Superior temporal gyrus (tissue), 1 donor: Measurements from ENCODE around the gene HBA2.
"Not testable (repeated sequence)": the region's sequence is repeated elsewhere in the genome, so short reads cannot be mapped to it uniquely, and the experiment has no call there.

Experiments
- DNase-seq: peaks from one replicate; pipeline ENCODE4 v3.0.0-alpha.2; 2016; ENCODE audit errors: extremely low spot score

The HBA2 gene

DNA sequence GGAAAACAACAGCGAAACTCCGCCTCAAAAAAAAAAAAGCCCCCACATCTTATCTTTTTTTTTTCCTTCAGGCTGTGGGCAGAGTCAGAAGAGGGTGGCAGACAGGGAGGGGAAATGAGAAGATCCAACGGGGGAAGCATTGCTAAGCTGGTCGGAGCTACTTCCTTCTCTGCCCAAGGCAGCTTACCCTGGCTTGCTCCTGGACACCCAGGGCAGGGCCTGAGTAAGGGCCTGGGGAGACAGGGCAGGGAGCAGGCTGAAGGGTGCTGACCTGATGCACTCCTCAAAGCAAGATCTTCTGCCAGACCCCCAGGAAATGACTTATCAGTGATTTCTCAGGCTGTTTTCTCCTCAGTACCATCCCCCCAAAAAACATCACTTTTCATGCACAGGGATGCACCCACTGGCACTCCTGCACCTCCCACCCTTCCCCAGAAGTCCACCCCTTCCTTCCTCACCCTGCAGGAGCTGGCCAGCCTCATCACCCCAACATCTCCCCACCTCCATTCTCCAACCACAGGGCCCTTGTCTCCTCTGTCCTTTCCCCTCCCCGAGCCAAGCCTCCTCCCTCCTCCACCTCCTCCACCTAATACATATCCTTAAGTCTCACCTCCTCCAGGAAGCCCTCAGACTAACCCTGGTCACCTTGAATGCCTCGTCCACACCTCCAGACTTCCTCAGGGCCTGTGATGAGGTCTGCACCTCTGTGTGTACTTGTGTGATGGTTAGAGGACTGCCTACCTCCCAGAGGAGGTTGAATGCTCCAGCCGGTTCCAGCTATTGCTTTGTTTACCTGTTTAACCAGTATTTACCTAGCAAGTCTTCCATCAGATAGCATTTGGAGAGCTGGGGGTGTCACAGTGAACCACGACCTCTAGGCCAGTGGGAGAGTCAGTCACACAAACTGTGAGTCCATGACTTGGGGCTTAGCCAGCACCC lies 2.6 kb downstream of the HBA2 start:
- DNase-seq: no peak

DNA sequence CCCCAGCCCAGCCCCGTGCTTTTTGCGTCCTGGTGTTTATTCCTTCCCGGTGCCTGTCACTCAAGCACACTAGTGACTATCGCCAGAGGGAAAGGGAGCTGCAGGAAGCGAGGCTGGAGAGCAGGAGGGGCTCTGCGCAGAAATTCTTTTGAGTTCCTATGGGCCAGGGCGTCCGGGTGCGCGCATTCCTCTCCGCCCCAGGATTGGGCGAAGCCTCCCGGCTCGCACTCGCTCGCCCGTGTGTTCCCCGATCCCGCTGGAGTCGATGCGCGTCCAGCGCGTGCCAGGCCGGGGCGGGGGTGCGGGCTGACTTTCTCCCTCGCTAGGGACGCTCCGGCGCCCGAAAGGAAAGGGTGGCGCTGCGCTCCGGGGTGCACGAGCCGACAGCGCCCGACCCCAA lies 3.3 kb downstream of the HBA2 start:
- not testable (repeated sequence) for DNase-seq

DNA sequence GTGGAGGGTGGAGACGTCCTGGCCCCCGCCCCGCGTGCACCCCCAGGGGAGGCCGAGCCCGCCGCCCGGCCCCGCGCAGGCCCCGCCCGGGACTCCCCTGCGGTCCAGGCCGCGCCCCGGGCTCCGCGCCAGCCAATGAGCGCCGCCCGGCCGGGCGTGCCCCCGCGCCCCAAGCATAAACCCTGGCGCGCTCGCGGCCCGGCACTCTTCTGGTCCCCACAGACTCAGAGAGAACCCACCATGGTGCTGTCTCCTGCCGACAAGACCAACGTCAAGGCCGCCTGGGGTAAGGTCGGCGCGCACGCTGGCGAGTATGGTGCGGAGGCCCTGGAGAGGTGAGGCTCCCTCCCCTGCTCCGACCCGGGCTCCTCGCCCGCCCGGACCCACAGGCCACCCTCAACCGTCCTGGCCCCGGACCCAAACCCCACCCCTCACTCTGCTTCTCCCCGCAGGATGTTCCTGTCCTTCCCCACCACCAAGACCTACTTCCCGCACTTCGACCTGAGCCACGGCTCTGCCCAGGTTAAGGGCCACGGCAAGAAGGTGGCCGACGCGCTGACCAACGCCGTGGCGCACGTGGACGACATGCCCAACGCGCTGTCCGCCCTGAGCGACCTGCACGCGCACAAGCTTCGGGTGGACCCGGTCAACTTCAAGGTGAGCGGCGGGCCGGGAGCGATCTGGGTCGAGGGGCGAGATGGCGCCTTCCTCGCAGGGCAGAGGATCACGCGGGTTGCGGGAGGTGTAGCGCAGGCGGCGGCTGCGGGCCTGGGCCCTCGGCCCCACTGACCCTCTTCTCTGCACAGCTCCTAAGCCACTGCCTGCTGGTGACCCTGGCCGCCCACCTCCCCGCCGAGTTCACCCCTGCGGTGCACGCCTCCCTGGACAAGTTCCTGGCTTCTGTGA lies 4.1 kb downstream of the HBA2 start, which contains the start of gene HBA1:
TSS of gene HBA1 (plus strand) at position 204 of the 906 bp plus-strand sequence. CDS start at position 241, 37 bp downstream.
- not testable (repeated sequence) for DNase-seq

DNA sequence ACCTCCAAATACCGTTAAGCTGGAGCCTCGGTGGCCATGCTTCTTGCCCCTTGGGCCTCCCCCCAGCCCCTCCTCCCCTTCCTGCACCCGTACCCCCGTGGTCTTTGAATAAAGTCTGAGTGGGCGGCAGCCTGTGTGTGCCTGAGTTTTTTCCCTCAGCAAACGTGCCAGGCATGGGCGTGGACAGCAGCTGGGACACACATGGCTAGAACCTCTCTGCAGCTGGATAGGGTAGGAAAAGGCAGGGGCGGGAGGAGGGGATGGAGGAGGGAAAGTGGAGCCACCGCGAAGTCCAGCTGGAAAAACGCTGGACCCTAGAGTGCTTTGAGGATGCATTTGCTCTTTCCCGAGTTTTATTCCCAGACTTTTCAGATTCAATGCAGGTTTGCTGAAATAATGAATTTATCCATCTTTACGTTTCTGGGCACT lies 4.7 kb downstream of the HBA2 start:
- DNase-seq: no peak

DNA sequence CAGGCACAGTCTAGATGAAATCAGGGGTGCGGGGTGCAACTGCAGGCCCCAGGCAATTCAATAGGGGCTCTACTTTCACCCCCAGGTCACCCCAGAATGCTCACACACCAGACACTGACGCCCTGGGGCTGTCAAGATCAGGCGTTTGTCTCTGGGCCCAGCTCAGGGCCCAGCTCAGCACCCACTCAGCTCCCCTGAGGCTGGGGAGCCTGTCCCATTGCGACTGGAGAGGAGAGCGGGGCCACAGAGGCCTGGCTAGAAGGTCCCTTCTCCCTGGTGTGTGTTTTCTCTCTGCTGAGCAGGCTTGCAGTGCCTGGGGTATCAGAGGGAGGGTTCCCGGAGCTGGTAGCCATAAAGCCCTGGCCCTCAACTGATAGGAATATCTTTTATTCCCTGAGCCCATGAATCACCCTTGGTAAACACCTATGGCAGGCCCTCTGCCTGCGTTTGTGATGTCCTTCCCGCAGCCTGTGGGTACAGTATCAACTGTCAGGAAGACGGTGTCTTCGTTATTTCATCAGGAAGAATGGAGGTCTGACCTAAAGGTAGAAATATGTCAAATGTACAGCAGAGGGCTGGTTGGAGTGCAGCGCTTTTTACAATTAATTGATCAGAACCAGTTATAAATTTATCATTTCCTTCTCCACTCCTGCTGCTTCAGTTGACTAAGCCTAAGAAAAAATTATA lies 5.4 kb downstream of the HBA2 start:
- DNase-seq: no peak

DNA sequence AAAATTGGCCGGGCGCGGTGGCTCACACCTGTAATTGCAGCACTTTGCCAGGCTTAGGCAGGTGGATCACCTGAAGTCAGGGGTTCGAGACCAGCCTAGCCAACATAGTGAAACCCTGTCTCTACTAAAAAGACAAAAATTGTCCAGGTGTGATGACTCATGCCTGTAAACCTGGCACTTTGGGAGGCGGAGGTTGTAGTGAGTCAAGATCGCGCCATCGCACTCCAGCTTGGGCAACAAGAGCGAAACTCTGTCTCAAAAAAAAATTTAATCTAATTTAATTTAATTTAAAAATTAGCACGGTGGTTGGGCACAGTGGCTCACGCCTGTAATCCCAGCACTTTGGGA lies 6.0 kb downstream of the HBA2 start:
- no peak for DNase-seq

DNA sequence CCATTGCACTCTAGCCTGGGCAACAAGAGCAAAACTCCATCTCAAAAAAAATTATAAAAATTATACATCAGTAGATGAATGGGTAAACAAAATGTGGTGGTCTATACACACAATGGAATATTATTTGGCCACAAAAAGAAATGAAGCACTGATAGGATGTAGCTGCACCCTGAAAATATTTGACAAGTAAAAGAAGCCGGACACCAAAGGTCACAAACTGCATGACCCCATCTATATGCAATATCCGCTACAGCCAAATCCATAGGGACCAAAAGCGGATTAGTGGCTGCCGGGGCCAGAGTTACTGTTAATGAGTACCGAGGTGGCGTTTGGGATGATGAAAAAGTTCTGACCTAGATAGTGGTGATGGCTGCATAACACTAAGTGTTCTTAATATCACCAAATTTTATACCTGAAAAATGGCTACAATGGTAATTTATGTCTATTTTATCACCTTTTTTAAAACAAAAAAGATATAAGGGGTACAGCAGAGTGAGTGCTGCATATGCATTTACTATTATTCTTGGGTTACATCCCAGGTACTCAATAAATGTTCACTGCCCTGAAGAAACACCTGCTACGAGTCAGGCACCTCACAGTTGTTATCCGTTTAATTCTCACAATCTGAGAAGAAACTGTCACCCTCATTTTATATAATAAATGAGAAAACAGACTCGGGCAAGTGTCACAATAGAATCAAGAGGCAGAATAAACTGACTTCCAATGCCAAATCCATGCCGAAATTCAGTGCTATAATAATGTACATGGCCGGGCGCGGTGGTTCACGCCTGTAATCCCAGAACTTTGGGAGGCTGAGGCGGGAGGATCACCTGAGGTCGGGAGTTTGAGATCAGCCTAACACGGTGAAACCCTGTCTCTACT lies 6.8 kb downstream of the HBA2 start:
- DNase-seq: no peak

DNA sequence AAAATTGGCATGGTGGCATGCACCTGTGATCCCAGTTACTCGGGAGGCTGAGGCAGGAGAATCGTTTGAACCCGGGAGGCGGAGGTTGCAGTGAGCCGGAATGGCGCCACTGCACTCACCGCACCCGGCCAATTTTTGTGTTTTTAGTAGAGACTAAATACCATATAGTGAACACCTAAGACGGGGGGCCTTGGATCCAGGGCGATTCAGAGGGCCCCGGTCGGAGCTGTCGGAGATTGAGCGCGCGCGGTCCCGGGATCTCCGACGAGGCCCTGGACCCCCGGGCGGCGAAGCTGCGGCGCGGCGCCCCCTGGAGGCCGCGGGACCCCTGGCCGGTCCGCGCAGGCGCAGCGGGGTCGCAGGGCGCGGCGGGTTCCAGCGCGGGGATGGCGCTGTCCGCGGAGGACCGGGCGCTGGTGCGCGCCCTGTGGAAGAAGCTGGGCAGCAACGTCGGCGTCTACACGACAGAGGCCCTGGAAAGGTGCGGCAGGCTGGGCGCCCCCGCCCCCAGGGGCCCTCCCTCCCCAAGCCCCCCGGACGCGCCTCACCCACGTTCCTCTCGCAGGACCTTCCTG lies 7.5 kb downstream of the HBA2 start, which contains the start of gene HBQ1:
TSS of gene HBQ1 (plus strand) at position 359 of the 575 bp plus-strand sequence. CDS start at position 387, 28 bp downstream.
- DNase-seq: no peak

DNA sequence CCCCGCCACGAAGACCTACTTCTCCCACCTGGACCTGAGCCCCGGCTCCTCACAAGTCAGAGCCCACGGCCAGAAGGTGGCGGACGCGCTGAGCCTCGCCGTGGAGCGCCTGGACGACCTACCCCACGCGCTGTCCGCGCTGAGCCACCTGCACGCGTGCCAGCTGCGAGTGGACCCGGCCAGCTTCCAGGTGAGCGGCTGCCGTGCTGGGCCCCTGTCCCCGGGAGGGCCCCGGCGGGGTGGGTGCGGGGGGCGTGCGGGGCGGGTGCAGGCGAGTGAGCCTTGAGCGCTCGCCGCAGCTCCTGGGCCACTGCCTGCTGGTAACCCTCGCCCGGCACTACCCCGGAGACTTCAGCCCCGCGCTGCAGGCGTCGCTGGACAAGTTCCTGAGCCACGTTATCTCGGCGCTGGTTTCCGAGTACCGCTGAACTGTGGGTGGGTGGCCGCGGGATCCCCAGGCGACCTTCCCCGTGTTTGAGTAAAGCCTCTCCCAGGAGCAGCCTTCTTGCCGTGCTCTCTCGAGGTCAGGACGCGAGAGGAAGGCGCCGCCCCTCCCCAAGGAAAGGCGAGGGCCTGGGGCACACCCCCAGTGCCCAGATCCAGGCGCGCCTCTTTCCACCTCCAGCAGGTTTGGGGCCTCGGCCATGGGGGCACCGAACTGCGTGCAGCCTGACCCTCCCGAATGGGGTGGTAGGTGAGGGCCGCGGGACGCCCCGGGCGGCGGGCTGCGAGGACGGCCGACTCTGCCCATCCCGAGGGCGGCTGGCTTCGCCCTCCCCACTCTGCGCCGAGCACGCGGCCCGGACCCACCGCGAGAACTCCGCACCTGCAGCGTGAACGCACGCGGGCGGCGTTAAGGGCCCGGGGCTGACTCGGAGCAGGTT lies 8.2 kb downstream of the HBA2 start:
- DNase-seq: peak; percentile 43

DNA sequence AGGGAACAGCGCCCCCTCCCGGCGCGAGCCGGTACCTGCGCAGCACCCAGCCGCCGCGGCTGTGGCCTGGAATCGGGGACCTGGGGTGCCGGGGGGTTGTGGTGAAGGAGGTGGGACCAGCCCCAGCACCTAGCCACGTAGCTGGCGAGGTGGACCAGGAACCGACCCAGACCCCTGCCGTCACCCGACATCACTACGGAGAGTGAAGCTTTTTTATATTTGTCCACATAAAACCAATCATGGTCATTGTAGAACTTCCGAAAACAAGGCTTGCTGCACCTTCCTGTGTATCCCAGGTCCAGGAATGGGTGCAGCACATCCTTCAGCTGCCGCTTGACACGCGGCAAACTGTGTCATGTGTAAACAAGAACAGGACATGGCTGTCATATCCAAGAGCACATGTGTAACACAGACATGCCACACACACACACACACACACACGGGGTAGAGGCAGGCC lies 8.9 kb downstream of the HBA2 start:
- DNase-seq: no peak

DNA sequence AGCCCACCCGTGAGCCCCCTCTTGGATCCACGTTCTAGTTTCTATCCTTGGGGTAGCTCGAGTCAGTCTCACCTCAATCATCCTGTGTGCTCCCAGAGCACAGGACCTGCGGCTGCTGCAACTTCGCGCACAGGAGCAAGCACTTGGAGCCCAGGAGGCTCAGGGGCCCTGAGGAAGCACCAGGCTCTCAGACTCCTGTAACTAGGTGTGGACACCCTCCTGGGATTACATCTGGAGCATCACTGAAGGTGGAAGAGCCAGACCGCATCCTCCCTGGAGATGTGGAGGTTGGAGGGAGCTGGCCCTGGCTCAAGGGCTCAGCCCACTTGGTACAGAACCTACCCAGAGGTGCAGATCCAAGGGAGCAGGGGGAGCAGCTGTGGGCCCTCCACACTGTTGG lies 10.3 kb downstream of the HBA2 start:
- DNase-seq: no peak

DNA sequence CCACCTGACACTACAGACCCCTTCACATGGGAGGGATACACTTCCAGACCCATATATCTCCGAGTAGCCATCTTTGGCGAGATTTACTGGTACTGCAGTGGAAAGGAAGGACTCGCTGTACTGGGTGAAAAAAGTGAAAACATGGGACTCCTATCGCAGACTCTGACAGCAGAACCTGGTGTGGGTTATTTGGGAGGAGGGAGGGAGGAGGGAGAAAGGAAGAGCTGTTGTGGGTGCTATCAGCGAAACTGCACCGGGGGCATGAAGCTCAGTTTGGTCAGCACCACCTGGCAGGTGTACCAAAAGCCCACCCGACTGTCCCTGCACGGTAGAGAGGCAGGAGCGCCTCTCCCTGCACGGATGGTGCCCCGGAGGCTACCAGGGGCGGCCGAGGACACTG lies 12.5 kb downstream of the HBA2 start:
- DNase-seq: no peak

DNA sequence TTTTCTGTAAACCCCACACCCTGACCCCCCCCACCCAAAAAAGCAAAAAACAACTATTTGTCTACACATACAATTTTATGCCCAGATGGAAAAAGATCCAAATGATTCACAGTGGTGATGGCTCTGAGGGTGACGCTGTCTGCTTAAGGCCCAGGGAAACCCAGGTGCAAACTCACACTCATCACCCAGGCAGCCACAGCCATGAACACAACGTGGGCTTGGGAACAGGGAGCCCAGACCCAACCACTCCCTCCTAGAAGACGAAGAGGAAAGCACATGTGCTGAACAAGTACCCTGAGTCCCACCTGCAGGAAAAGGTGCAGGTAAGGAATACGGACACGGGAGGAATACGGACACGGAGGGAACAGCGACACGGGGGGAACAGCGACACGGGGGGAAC lies 13.0 kb downstream of the HBA2 start:
- no peak for DNase-seq

DNA sequence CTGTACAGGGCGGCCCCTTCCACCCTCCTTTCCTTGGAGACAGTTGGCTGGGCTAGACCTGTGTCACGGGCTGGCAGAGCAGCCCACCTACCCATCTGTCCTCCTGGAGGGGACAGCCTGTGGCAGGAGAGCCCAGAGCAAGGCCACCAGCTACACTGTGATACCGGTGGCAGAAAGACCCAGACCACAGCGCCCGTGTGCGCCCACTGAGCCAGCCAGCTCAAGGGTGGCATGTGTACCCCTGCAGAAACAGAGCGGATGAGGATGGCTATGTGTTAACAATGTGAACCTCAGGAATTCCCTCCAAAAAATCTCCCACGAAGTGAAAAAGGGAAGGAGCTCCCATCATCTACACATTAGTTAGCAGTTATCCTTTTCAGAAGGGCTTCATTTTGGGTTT lies 14.7 kb downstream of the HBA2 start:
- DNase-seq: no peak

DNA sequence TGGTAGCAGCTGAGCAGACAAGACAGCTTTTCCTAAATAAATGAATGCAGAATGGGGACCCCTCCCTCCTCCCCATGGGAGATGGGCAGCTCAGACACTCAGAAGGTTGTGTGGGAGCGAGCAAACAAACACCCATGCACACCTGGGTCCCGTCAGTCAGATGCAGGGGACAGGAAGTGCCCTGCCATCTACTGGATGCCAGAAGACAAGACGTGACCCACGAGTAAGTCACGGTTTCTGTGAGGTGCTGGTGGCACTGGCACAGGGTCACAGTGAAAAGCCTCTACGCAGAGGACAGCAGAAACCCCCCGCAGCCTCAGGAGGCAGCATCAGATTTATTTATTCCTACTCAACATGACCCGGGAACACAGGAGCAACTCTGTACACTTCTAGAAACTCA lies 16.0 kb downstream of the HBA2 start:
- DNase-seq: no peak

DNA sequence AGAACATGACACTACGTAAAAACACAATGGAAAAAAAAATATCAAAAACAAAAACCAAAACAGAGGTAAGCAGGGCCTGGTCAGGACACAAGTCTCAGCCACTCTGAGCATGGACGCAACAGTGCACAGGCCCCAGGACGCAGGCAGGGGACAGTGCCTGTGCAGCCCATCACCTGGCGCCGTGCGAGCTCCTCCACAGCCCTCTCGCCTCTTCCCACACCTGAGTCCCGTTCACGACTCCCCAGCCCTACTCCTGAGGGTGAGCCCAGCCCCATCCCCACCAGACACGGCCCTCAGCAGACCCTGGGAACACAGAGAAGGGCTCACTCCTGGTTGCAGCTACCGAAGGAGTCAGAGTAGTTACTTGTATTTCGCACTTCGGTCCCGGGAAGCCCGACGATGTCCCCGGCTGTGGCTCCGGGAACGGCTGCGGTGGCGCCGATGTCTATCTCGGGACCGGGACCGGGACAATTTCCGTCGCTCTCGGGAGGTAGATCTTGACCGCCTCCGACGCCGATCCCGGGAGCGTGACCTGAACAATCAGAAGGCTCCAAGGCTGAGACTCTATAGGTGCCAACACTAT lies 17.0 kb downstream of the HBA2 start:
- no peak for DNase-seq

DNA sequence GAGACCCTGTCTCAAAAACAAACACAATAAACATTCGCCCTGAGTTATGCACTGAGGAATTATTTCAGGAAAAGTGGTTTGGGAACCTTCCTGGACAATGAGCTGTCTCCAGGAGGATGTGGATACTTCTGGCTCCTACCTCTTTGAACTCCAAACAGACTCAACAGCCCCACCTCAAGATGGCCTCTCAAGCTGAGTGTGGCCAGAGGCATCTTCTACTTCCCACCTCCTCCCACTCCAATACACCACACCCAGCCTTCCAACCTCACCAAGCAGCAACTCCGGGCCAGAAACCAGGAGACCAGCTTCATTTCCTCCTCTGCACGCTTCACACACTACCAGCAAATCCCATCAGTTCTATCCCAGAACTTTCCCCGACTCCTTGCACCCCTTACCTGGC lies 19.2 kb downstream of the HBA2 start:
- no peak for DNase-seq

DNA sequence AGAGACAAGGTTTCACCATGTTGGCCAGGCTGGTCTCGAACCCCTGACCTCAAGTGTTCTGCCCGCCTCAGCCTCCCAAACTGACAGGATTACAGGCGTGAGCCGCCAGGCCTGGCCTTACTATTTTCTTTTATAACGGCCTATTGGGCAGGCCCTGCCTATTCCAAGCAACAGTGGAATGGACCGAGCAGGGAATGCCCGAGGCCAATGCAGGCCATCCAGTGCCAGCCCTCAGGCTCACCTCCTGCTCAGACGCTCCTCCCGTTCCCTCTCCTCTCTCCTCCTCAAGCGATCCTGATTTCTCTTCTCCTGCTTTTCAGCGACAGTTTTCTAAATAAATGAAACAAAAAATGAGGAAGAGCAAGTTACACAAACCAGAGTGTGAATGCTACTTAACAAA lies 20.0 kb downstream of the HBA2 start:
- DNase-seq: no peak

DNA sequence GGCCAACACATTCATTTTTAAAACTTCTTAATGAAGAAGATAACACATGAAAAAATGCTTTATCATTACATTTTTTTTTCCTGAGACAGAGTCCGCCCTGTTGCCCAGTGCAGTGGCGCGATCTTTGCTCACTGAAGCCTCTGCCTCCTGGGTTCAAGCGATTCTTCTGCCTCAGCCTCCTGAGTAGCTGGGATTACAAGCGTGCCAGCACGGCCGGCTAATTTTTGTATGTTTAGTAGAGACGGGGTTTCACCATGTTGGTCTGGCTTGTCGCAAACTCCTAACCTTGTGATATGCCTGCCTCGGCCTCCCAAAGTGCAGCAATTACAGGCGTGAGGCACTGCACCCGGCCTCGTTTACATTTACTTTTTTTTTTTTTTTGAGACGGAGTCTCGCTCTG lies 20.8 kb downstream of the HBA2 start:
- no peak for DNase-seq
